ENCODE measurements around the gene CBX7. TPM values are rescaled to one million over a fixed set of nuclear protein-coding genes. Genes with fewer than 3 reads are reported as not detected.

The CBX7 gene
- polyA plus RNA-seq, 2 of the 4 experiments (the other 2 are of a cell fraction): 0.79 to 2.5 TPM

- peak in 1 of 2 experiments; percentile 61; a peak in 3 of 6 replicates for ATAC-seq
- CTCF ChIA-PET: interaction anchor here (0.6 to 1.7 kb wide), 3 partner anchors 14 to 248 kb away, joined by 3 read pairs; no protein-coding TSS in a partner anchor
- POLR2A ChIA-PET: interaction anchor here (0.7 kb wide), 1 partner anchor 348 kb away, joined by 3 read pairs; no protein-coding TSS in a partner anchor
- 66% methylated on average over 14 of the region's 14 CpGs for WGBS (ENCODE audit: missing lambda C conversion rate)
- DNase-seq (ENCODE audit: low read depth in 1 of 2, low spot score in 1 of 2): peak; percentile 36 to 55
- Histone ChIP-seq H3K9me3 (no peaks in the 10 kb centered on the region), H3K4me2 (no peak overlapping the region), H3K27ac (no peak overlapping the region), H3K4me1 (peaks cover 2% of the 10 kb centered on the region; the same call in 1 of the 3 replicates), H3K4me3 (no peak overlapping the region)
- no peak for FAIRE-seq
- TF ChIP-seq SMC3 (IDR thresholded peaks at IDR 0.05): peak; percentile 32; the same call in 1 of the 3 replicates
- peak; percentile 36 for TF ChIP-seq CTCF (IDR thresholded peaks at IDR 0.05)
- TF ChIP-seq RAD21 (conservative IDR thresholded peaks at IDR 0.05 in 1 of 2, IDR thresholded peaks at IDR 0.05 in 1 of 2): peak; percentile 22 to 29; a peak in 2 of 5 replicates
- TF ChIP-seq FOXS1 (CRISPR knock-in tag; IDR thresholded peaks at IDR 0.05): no peak
- TF ChIP-seq SREBF2 (IDR thresholded peaks at IDR 0.05): no peak
- no peak for TF ChIP-seq TP53 (CRISPR knock-in tag; IDR thresholded peaks at IDR 0.05)
Measured at GRCh38 chr22:39117585-39118191, 34.8 kb downstream of the CBX7 start.

- 71% methylated on average over 9 of the region's 9 CpGs for WGBS (ENCODE audit: missing lambda C conversion rate)
Measured at GRCh38 chr22:39115977-39116621, 36.4 kb downstream of the CBX7 start.

GRCh38 chr22:39115570-39115969 is 36.9 kb downstream of the CBX7 start:
- H3K4me2 ChIP-seq: no peak overlapping the region
- no peak for ATAC-seq
- WGBS (ENCODE audit: missing lambda C conversion rate): 91% methylated on average over 2 of the region's 2 CpGs
- no peak overlapping the region for H3K4me3 ChIP-seq
- DNase-seq (ENCODE audit: low read depth in 1 of 2, low spot score in 1 of 2): no peak
- no peak for FAIRE-seq
- ChIA-PET CTCF (interaction anchor here (1.8 kb wide), 1 partner anchor 347 kb away, joined by 6 read pairs; no protein-coding TSS in a partner anchor), POLR2A (no interaction called here)
- peaks cover 2% of the 10 kb centered on the region; the same call in 1 of the 3 replicates for H3K4me1 ChIP-seq
- no peak overlapping the region for H3K27ac ChIP-seq
- H3K9me3 ChIP-seq: no peaks in the 10 kb centered on the region
- TF ChIP-seq CHD4 (IDR thresholded peaks at IDR 0.05; ENCODE audit: borderline replicate concordance) (no peak), RNF2 (IDR thresholded peaks at IDR 0.05; ENCODE audit: borderline replicate concordance, low read depth) (no peak), RARB (CRISPR knock-in tag; IDR thresholded peaks at IDR 0.05) (no peak), SMC3 (IDR thresholded peaks at IDR 0.05) (no peak), ZNF302 (CRISPR knock-in tag; IDR thresholded peaks at IDR 0.05) (no peak), ZSCAN20 (CRISPR knock-in tag; IDR thresholded peaks at IDR 0.05) (no peak), EHF (CRISPR knock-in tag; IDR thresholded peaks at IDR 0.05) (no peak), EHMT2 (IDR thresholded peaks at IDR 0.05; ENCODE audit: low read depth) (no peak), BCL3 (IDR thresholded peaks at IDR 0.05) (no peak), MAZ (IDR thresholded peaks at IDR 0.05; ENCODE audit: borderline replicate concordance, low read depth, low read length) (no peak), RAD21 (conservative IDR thresholded peaks at IDR 0.05 in 1 of 2, IDR thresholded peaks at IDR 0.05 in 1 of 2) (no peak), HOXB13 (CRISPR knock-in tag; IDR thresholded peaks at IDR 0.05; ENCODE audit: low read depth) (no peak), JUN (IDR thresholded peaks at IDR 0.05) (no peak), HDAC2 (IDR thresholded peaks at IDR 0.05) (no peak), NR3C1 (IDR thresholded peaks at IDR 0.05) (no peak), CTCF (IDR thresholded peaks at IDR 0.05) (no peak), MAFK (IDR thresholded peaks at IDR 0.05; ENCODE audit: partially characterized antibody) (no peak)

More at GRCh38 chr22:39115977-39116621, 36.4 kb downstream of the CBX7 start:
- Histone ChIP-seq H3K4me3 (no peak overlapping the region), H3K9me3 (no peaks in the 10 kb centered on the region), H3K4me1 (peaks cover 2% of the 10 kb centered on the region; the same call in 1 of the 3 replicates), H3K4me2 (no peak overlapping the region), H3K27ac (no peak overlapping the region)
- DNase-seq (ENCODE audit: low read depth in 1 of 2, low spot score in 1 of 2) (no peak), FAIRE-seq (no peak), ATAC-seq (no peak)
- CTCF ChIA-PET: interaction anchor here (1.8 kb wide), 1 partner anchor 347 kb away, joined by 6 read pairs; no protein-coding TSS in a partner anchor
- TF ChIP-seq JUN (IDR thresholded peaks at IDR 0.05) (no peak), TP53 (CRISPR knock-in tag; IDR thresholded peaks at IDR 0.05) (no peak), NPAS2 (CRISPR knock-in tag; IDR thresholded peaks at IDR 0.05; ENCODE audit: borderline replicate concordance) (no peak), ELK1 (IDR thresholded peaks at IDR 0.05; ENCODE audit: low read depth, low read length) (no peak), MAX (IDR thresholded peaks at IDR 0.05) (no peak), CHD2 (IDR thresholded peaks at IDR 0.05; ENCODE audit: low read length, partially characterized antibody) (no peak)
- POLR2A ChIA-PET: no interaction called here
